ENCODE results near the gene KRTAP25-1. TPM values are rescaled to one million over a fixed set of nuclear protein-coding genes. Genes with fewer than 3 reads are reported as not detected.

KRTAP25-1 gene
- total RNA-seq, 1 donor from 2014 or later, result not detected

DNA sequence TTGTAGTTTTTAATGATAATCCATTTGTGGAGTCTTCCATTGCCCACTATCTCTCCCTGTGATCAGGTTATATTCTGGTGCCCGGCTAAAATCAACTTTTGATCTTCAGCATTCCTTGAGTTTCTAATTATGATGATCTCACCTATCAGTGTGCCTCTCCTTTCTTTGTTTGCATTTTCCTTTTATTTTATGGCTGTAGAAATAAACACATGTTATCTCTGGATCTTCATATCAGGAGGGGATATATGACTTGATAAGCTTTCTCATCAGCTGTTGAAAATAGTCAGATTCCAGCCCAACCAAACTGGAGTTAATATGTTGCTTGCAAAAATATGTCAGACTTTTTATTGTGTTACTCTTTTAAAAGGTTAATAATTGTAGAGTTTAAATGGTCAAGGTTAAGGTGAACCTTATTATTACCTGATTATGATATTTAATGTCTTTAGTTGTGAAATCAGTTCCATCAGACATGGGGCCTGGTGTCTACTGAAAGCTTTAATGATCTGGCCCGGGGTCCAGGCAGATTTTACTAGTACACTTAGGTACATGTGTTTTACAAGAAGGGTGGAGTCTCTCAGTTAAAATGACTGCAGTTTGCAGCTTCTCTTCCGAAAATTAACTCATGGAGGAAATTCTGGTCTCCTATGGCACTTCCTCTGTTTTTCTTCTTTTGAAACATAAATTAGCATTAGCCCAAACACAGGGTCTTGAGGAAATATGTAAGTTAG is 19.3 kb downstream of the KRTAP25-1 start:
- no peak overlapping the region for H3K4me3 ChIP-seq
- intact Hi-C loops (cut with DNase I), result no loop called here
- no peaks in the 10 kb centered on the region for H3K9me3 ChIP-seq
- TF ChIP-seq CTCF (IDR thresholded peaks at IDR 0.05), result no peak
- H3K4me1 ChIP-seq, result peaks cover 0 to 3% of the 10 kb centered on the region in 2 donors
- no peak for DNase-seq (ENCODE audit: low spot score in 2 of 2)
- H3K36me3 ChIP-seq, result no peaks in the 10 kb centered on the region
- H3K27me3 ChIP-seq, result no peaks in the 10 kb centered on the region
- no peak overlapping the region for H3K27ac ChIP-seq

- intact Hi-C loops (cut with DNase I), result no loop called here
- H3K9me3 ChIP-seq, result no peaks in the 10 kb centered on the region
- H3K27ac ChIP-seq, result no peak overlapping the region
- H3K27me3 ChIP-seq, result no peaks in the 10 kb centered on the region
- no peak overlapping the region for H3K4me3 ChIP-seq
- H3K4me1 ChIP-seq, result peaks cover 0 to 3% of the 10 kb centered on the region in 2 donors
- no peaks in the 10 kb centered on the region for H3K36me3 ChIP-seq
- no peak for DNase-seq (ENCODE audit: low spot score in 2 of 2)
- TF ChIP-seq CTCF (IDR thresholded peaks at IDR 0.05), result no peak
These were observed 20.6 kb downstream of the KRTAP25-1 start for GRCh38 chr21:30268608-30269197.

- DNase-seq (ENCODE audit: low spot score in 2 of 2), result no peak
- no peak overlapping the region for H3K4me3 ChIP-seq
- intact Hi-C loops (cut with DNase I), result no loop called here
- no peaks in the 10 kb centered on the region for H3K9me3 ChIP-seq
- H3K27me3 ChIP-seq, result no peaks in the 10 kb centered on the region
- no peak overlapping the region for H3K27ac ChIP-seq
- H3K4me1 ChIP-seq, result no peaks in the 10 kb centered on the region
- H3K36me3 ChIP-seq, result no peaks in the 10 kb centered on the region
- no peak for TF ChIP-seq CTCF (IDR thresholded peaks at IDR 0.05)
These were observed 31.5 kb downstream of the KRTAP25-1 start for GRCh38 chr21:30257773-30258172.

DNA sequence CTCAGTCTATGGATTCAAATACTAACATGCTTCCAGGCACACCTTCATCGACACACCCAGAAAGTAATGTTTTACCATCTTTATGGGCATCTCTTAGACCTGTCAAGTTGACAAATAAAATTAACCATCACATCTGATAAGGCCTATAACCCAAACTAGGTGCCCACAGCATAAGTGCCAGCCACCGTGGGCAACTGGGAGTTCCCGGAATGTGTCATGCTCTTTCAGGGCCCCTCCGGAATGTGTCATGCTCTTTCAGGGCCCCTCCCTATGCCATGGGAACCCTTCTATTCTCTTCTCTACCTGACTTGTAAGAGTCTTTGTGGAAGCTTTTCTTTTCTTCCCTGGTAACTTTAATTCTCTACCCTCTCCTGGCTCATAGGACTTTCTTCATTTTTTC is 33.2 kb downstream of the KRTAP25-1 start:
- no peaks in the 10 kb centered on the region for H3K27me3 ChIP-seq
- no peak overlapping the region for H3K4me3 ChIP-seq
- DNase-seq (ENCODE audit: low spot score in 2 of 2), result no peak
- H3K4me1 ChIP-seq, result no peaks in the 10 kb centered on the region
- intact Hi-C loops (cut with DNase I), result no loop called here
- no peaks in the 10 kb centered on the region for H3K9me3 ChIP-seq
- TF ChIP-seq CTCF (IDR thresholded peaks at IDR 0.05), result no peak
- no peak overlapping the region for H3K27ac ChIP-seq
- H3K36me3 ChIP-seq, result no peaks in the 10 kb centered on the region

- no peak for DNase-seq (ENCODE audit: low spot score in 2 of 2)
- no peak for TF ChIP-seq CTCF (IDR thresholded peaks at IDR 0.05)
- Histone ChIP-seq H3K27ac (no peak overlapping the region), H3K4me1 (no peaks in the 10 kb centered on the region), H3K4me3 (no peak overlapping the region), H3K27me3 (no peaks in the 10 kb centered on the region), H3K9me3 (no peaks in the 10 kb centered on the region), H3K36me3 (no peaks in the 10 kb centered on the region)
- intact Hi-C loops (cut with DNase I), result no loop called here
These were observed 33.6 kb downstream of the KRTAP25-1 start for GRCh38 chr21:30255679-30256078.

Data from ascending aorta (tissue), 2 donors.